HG02678 (cell line): ENCODE measurements around the gene ACTG2.
"Not testable (repeated sequence)": the region's sequence is repeated elsewhere in the genome, so short reads cannot be mapped to it uniquely, and the experiment has no call there.

Experiments used
- ATAC-seq: cut with Tn5 transposase; IDR thresholded peaks from one replicate; pipeline ENCODE4 v1.9.1; 2021; ENCODE audit warnings: mild to moderate bottlenecking, moderate library complexity; ENCODE audit not compliant: unreplicated experiment

The ACTG2 gene

GRCh38 chr2:73892631-73893329 is at the start of gene ACTG2:
Gene ACTG2 (plus strand): TSS chr2:73893008. CDS start chr2:73901312, 8,304 bp downstream.
- no peak for ATAC-seq

- ATAC-seq, result no peak
Measured at GRCh38 chr2:73844087-73844486, 48.7 kb upstream of the ACTG2 start.

- no peak for ATAC-seq
Measured at GRCh38 chr2:73850009-73850408, 42.8 kb upstream of the ACTG2 start.

- no peak for ATAC-seq
Measured at GRCh38 chr2:73851274-73851673, 41.5 kb upstream of the ACTG2 start.

GRCh38 chr2:73852020-73852419 is 40.8 kb upstream of the ACTG2 start:
- no peak for ATAC-seq

GRCh38 chr2:73855526-73855925 is 37.3 kb upstream of the ACTG2 start:
- no peak for ATAC-seq

- no peak for ATAC-seq
Measured at GRCh38 chr2:73856214-73856613, 36.6 kb upstream of the ACTG2 start.

- ATAC-seq, result no peak
Measured at GRCh38 chr2:73859721-73860586, 32.9 kb upstream of the ACTG2 start.

GRCh38 chr2:73862987-73863386 is 29.8 kb upstream of the ACTG2 start:
- ATAC-seq, result no peak

GRCh38 chr2:73868204-73868978 is 24.4 kb upstream of the ACTG2 start:
- ATAC-seq, result no peak

GRCh38 chr2:73870084-73870483 is 22.7 kb upstream of the ACTG2 start:
- ATAC-seq, result no peak

- ATAC-seq, result no peak
Measured at GRCh38 chr2:73877071-73877802, 15.6 kb upstream of the ACTG2 start.

GRCh38 chr2:73877984-73878383 is 14.8 kb upstream of the ACTG2 start:
- not testable (repeated sequence) for ATAC-seq

- no peak for ATAC-seq
Measured at GRCh38 chr2:73885406-73885805, 7.4 kb upstream of the ACTG2 start.

- no peak for ATAC-seq
Measured at GRCh38 chr2:73886357-73886756, 6.5 kb upstream of the ACTG2 start.

- not testable (repeated sequence) for ATAC-seq
Measured at GRCh38 chr2:73887596-73888353, 5.0 kb upstream of the ACTG2 start.

- ATAC-seq, result no peak
Measured at GRCh38 chr2:73888388-73888787, 4.4 kb upstream of the ACTG2 start.

GRCh38 chr2:73889206-73889605 is 3.6 kb upstream of the ACTG2 start:
- no peak for ATAC-seq

GRCh38 chr2:73890301-73891092 is 2.3 kb upstream of the ACTG2 start:
- no peak for ATAC-seq
